ENCODE measurements around the gene INHBB.

The INHBB gene

DNA sequence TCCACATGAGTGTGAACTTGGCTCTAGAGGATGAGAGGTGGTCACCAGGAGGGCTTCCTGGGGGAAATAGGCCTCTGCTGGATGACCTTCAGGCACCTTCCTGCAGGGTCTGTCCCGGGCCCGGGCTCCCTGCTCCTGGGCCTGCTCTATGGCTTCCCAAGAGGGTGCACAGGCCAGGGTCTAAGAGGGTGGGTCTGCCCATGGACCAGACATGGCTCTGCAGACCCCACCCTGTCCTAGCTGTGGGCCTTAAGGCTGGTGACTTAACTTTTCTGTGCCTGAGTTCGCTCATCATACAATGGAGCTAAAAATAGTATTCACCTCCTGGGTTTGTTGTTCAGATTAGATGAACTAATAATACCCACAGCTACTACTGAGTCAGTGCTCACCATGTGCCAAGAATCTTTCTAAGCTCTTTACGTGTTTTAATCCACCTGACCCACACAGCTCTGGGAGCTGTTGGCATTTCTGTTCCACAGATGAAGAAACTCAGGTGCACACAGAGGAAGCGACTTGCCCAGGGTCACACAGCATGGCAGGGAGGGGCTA is 14.4 kb downstream of the INHBB start:
- DNase-seq: no peak

DNA sequence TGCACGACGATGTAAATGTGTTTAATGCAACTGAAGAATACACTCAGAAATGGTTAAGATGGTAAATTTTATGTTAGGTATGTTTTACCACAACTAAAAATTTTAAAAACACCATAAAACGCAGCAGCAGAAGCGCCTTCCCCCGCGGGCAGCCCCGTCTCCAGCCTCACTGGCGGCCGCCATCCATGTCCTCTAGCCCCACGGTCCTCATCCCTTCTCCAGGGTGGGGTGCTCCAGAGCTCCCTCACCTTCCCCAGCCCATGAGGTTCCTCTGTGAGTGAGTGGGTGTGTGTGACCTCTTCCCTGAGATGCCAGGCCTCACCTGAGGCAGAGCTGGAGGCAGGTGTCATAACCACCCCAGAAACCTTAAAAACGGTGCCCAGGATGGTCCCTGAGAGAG is 17.0 kb downstream of the INHBB start:
- no peak for DNase-seq

DNA sequence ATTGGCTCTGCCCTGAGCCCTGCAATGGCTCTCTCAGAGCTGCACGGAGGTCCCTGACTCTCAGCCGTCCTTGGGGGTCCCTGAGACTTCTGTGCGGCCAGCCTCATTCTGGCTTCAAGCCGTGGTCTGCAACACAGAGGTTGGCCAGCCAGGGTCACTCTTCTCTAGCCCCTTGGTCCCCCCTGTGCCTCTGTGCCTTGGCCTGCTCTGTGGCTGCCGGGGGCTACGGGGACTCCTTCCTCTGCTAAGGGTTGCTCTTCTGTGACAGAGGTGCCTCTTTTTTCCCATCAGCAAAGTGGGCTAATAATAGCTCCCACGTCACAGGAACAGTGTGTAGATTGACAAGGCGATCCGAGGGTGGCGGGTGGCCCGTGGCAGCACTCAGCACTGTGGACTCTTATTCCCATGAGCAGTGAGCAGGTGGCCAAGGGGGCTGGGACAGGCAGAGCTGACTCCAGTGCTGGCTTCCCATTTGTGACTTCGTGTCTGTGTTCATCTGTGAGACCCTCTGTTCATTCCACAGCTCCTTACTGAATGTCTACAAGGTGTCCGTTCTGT is 19.4 kb downstream of the INHBB start:
- DNase-seq: no peak

DNA sequence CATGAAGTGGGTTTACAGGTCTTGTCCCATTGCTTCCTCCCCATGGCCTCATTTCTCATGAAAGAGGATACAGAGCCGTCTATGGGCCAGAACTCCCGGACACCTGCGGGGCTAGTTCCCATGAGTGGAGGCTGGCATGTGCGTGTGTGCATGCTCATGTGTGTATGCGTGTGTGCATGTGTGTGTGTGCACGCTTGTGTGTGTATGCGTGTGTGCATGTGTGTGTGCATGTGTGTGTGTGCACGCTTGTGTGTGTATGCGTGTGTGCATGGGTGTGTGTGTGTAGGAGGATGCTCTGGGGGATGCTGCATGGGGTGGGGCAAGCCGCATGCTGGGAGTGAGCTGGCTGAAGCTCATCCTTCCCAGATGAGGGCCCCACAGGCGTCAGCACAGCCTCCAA is 20.8 kb downstream of the INHBB start:
- DNase-seq: no peak

DNA sequence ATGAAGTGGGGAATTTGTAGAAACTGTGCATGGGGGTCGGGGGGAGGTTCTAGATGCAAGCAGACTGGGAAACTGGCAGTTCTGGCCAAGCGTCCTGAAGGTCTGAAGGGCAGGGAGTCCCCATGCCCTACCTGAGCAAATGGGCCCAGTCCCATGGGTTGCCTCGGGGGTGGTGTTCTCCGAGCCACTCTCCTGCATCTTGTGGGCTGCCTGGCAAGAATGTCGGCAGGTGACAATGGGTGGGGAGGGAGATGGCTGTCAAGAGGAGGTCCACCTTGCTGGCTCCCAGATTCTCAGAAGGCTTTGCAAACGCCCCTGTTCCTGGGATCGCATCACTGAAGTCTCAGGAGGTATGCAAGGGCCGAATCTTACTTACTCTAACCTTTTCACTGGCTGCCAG is 21.3 kb downstream of the INHBB start:
- no peak for DNase-seq

DNA sequence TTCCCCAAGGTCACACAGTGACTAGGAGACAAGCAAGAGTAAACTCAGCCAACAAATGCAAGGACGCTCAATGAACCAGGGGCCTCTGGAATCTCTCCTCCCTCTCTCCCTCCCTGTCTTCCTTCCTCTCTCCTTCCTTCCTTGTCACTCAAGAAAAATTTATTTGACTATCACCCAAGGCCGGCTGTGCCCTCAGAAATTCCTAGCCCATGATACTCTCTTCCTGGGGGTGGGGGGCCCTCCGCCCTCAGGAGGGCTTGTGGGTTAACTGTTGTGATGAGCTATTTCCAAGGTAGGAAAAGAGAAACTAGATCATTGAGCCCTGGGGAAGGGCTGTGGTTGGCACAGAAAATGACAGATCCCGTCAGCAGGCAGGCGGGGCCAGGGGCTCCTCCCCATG is 21.7 kb downstream of the INHBB start:
- no peak for DNase-seq

DNA sequence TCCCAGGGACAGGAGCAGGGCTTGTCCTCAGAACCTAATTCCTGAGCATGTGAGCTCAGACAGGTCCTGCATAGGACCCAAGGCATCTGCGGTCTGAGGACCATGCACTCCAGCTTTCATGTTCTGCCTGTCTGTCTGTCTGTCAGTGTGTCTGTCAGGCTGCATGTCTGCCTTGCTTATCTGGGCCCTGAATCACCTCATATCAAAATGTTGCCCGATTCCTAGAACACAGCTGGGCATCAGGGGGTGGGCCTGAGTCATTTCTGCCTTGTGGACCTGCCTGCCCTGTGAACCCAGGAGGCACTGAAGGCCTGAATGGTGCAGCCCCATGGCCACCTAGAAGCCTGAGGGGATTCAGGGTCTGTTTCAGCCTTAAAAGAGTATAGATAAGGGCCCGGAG is 22.1 kb downstream of the INHBB start:
- DNase-seq: no peak

DNA sequence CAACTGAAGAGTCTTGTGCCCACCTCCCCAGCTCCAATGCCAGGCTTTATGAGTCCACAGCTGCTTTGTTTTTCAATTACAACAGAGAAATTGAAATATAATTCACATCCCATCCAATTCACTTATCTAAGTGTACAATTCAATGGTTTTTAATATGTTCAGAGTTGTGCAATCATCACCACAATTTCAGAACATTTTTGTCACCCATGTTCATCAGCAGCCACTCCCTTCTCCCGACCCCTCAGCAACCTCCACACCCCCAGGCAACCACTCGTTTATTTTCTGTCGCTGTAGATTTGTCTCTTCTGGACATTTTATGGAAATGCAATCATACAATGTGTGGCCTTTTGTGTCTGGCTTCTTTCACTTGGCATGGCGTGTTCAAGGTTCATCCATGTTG is 23.3 kb downstream of the INHBB start:
- DNase-seq: no peak

DNA sequence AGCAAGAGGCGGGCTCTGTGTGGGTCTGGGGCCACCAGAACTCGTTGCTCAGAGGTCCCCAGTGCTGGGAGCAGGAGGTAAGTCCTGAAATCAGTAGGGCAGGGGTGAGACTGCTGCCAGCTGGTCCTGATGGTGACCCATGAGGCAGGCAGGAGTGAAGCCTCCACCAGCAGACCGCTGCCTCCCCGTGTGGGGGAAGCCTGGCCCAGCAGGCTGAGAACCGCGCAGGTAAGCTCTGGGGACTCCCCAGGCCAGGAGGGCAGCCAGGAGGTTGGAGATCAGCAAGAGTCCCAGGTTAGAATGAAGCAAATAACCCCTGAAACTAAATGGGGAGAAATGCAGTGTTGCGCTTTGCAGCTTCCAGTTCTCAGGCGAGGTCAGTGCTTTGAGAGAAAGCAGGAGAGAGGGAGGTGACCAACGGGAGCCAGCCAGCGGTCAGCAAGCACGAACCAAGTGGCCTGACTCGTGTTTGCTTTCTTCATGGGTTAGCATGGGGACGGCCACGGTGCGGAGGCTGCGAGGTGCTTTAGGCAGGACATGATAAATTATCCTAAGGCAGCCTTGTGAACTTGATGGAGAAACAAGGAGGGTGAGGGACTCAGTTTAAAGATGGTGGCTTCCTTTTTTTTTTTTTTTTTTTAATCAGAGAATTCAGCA is 26.2 kb downstream of the INHBB start:
- DNase-seq: no peak

DNA sequence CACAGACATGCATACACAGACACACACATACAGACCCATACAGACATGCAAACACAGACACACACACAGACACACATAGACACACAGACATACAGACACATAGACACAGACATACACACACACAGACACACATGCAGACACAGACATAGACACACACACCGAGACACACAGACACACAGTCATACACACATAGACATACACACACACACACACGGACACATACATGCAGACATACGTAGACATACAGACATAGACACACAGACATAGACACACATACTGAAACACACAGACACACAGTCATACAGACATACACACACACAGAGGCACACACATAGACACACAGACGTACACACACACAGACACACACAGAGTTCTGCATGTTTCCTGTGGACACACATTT is 26.9 kb downstream of the INHBB start:
- no peak for DNase-seq

DNA sequence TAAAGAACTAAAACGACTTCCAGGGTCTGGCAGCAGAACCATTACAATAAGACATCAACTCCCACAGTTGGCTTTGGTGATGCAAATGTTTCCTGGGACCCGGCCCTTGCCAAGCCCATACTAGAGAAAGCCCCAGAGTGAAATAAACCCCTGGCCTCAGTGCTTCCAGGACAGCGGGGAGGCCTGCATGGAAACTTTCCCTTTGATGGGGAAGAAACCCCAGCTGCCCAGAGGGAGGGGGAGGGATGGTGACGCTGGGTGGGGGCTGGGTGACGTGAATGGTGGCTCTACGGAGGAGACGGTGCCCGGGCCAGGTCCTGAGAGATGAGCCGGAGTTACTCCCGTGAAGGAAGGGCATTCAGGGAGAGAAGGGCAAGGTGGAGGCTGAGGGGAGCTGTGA is 27.5 kb downstream of the INHBB start:
- DNase-seq: no peak

DNA sequence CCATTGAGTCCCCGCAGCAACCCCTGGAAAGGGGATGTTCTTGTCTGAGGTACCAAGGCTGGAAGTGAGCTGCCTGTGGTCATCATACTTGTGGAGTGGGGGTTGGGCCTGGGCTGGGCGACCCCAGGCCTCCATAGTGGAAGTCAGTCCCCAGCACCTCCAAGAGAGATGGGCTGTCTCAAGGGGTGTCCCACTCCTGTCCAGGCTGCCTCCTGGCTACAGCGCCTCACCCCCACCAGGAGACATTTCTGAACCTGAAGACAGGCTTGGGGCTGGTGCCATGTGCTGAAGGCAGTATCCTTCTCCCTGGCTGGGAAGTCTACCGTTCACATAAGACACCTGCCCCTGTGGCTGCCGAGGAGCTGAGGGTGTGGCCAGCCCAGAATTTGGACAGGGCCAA is 28.9 kb downstream of the INHBB start:
- DNase-seq: no peak

DNA sequence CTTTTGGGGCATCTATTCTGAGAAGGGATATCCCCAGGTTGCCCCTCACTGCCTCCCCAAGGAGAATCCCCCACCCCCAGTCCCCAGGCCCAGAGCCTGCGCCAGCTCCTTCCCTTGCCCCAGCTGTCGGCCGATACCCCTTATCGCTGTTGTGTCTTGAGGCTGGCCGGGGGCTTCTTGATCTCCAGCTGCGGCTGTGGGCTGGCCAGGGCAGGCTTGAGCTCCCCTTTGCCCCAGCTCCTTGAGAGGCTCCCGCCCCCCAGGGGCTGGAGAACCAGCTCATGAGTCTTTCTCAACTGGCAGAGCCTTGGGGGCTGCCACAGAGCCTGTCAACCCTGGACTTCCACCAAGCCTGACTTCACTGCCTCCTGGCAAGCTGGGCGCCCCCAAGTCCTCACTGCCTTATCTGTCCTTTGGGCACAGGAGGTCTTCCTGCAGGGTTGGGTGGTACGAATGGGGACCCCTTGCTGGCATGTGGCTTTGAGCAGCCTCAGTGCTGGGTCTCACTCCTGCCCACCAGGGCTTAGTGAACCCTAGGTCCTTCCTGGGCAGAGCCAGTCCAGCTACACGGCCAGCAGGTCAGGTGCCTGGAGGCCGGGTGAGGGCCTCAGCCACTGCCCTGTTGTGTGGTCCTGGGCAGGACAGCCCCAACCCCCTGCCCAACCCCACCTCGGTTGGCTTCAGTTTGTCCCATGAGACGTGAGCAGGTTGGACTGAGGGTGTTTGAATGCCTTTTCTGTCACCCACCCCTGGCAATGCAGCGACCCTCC is 29.5 kb downstream of the INHBB start:
- DNase-seq: no peak

DNA sequence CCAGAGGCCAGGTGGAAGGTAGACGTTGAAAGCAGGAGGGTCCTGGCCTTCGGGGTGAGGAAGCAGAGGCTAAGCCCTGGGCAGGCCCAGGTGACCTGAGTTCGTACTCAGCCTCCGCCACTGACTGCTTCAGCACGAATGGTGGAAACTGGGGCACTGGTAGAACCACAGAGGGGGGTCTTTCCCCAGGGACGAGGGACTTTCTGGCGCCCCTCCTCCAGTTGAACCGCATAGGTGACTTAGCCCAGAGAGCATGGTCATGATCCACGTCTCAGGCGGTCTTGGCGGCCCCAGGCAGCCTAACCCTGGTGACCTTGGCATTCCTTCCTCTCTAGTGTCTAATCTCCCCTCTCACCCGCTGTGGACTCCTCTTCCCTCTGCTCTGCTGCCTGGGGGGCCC is 30.2 kb downstream of the INHBB start:
- DNase-seq: no peak

DNA sequence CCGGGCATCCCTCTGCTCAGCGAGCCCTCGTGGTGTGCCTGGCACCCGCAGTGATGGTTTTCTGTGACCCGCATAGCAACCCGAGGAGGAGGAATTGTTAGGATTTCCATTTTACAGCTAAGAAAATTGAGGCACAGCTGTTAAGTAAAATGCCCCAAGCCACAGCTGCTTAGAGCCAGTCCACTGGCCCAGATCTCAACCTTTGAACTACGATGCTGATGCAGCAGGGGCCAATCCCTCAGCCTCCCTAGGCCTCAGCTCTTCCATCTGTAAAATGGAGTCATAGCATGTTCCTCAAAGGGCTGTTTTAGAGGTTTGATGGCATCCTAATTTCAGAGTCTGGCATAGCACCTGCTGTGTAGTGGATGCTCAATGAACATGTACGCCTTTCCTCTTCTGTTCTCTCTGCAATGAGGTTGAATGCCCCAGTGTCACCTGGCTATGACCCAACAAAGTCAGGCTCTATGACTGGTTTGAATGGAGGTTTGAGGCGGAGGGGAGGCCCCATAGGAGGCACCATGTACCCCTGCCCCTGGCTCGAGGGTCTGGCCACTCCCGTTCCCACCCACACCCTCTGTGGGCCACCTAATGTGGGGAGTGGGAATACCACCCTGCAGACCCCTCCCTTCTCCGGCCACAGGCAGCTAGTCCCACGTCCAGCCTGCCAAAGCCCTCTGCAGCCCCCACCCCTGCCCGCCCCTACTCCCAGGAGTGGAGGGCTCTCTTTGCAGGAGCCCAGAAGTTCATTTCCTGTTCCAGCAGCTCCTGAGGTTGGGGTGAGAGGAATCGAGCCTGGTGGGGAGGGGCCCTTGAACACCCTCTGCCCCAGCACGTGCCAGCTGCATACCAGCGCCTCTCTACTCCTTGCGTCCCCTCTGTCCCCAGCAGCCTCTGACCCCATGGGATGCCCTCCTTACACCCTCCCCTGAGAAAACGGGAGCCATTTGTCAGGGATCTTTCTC is 31.0 kb downstream of the INHBB start:
- no peak for DNase-seq

DNA sequence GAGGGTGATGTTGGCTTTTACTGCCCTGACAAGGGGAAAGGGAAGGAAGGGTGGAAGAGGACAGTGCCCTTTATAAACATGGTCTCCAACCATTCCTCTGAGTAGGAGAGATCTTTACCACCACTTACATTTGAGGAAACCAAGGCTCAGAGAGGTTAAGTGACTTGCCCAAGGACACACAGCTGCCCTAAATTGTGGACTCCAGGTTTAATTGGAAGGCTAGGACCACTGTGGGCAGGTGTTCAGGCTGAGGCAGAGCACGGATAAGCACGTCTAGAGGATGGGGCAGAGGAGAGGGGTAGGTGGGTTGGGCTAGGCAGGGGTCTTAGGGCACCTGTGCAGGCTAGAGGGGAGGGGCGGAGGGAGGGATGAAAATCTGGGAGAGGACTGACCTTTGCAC is 32.7 kb downstream of the INHBB start:
- DNase-seq: no peak

DNA sequence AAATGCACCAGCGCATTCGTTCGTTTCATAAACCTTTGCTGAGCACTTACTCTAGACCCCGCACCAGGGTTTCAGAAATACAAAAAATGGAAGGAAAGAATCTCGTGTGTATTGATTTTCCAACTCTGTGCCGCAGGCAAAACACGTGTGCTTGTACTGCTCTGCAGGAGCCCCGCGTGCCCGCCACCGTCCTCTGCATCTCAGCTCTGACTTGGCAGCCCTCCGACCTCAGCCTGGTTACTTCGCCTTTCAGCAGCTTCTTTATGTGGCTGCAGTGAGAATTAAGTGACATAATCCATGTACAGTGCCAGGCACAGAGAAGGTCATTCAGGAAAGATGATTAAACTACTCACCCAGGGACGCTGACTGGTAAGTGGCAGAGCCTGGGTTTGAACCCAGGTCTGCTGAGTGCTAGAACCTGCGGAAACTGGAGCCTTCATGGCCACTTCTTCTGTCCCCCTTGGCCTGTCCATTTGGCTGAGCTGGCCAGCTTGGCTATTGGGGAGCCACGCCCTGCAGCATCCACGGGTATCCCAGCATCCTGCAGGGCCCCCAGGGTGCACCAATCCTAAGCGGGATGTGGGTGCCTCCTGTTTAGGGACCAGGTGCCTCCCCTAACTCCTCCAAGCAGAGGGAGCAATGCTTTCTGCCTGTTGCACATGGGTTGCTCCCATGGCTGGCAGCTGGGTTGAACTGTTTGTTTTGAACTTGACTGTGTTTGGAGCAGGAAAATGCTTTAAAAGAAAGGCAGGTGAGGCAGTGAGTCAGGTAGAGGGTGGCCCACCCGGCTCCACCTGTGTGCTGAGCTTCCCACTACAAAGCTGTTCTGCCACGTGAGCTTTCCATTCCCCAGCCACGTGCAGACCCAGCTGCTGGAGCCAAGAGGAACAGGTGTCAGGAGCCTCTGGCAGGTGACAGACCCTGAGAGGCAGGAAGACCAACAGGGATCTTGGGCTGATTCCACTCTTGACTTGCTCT is 34.3 kb downstream of the INHBB start:
- DNase-seq: no peak

DNA sequence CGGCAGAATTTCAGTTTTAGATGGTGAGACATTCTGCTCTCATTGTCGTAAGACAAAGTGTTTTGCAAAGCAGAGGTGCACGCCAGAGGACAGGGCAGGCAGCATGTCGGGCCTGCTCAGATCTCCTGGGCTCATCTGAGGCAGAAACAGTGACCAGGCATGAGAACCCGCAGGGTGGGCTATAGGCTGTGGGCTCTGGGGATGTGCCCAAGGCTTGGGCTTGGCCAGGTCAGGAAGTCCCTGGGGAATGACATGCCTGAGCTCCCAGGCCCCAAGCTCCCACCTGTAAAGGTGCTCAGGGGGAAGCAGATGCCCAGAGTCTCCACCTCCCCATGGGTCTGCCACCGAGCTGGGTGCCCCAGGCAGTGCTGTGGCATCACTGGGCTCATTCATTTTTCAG is 35.3 kb downstream of the INHBB start:
- DNase-seq: no peak

DNA sequence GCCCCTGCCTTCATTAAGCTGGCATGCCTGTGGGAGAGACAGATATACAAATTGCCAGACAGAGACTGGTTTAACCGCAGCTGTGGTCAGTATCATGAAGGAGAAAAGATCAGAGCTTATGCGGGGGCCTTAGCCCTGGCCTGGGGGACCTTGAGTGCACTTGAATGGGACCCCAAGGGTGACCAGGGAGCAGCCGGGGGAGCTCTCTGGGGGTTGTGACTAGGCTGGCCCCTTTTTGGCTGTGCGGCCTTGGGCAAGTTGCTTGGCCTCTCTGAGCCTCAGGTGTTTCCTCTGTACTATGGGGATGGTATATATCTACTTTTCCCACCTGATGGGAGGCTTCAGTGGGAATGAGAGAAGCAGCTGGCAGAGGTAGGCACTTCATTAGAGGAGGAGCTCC is 35.7 kb downstream of the INHBB start:
- DNase-seq: no peak

DNA sequence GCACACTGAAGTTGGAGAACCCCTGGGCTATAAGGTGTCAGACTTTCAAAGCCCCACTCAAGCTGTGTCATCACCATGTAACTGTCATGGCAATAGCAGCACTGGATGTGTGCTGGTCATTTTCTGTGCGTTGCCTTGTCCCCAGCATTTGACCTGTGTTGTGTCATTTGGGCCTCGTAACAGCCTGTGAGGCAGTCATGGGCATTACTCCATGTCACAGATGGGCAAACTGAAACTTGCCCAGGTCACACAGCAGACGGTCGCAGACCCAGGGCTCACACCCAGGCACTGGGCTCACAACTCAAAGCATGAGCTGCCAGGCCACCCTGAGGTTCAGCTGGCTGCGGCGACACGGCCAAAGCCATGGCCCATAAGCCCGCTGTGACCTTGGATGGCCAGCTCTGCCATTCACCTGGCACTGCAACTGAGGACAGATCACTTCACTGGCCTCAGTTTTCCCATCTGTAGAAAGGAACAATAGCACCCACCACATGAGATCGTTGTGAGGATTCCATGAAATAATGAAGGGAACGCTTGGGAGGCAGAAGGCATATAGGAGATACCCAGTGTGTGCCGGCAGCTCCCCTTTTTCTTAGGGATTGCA is 36.7 kb downstream of the INHBB start:
- no peak for DNase-seq

DNA sequence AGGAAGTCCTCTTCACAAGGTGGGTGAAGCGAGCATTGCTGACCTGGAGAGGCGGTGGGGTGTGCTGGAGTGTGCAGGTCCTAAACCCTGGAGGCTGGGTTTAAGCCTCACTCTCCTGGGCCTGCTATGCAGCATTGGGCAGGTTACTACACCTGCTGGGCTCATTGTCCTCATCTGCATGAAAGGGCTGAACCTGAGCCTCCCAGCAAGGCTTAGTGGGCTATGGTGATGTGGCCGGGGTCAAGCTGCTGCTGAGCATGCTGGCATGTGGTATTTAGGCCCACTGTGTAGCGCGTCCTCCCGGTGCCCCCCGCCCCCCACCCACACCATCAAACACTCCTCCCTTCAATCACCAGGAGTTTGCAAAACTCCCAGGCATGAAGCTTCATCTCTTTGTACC is 37.3 kb downstream of the INHBB start:
- DNase-seq: no peak
